ENCODE data around the gene MYH15.

Gene MYH15

DNA sequence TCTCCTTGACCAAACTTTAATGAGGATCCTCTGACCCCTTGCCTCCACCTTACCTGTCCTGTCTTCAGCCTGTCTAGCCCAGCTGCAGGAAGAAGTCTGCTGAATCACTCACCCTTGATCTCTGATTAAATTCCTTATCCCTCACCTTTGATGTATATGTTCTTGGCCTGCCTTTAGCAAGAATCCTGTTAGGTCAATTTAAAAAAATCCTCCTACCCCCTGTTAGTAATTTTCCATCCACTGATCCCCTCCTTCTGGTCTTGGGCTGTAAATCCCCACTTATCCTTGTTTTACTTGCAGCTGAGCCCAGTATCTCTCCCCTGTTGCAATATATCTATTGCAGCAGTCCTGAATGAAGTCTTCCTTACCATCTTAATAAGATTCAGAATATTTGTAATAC, 39.0 kb downstream of the MYH15 start:
- DNase-seq (ENCODE audit: low read depth): peak; percentile 51

GRCh38 chr3:108469126-108469525, 41.3 kb downstream of the MYH15 start:
- no peak for DNase-seq (ENCODE audit: low read depth)

GRCh38 chr3:108468577-108468976, 41.8 kb downstream of the MYH15 start:
- DNase-seq (ENCODE audit: low read depth): no peak

DNA sequence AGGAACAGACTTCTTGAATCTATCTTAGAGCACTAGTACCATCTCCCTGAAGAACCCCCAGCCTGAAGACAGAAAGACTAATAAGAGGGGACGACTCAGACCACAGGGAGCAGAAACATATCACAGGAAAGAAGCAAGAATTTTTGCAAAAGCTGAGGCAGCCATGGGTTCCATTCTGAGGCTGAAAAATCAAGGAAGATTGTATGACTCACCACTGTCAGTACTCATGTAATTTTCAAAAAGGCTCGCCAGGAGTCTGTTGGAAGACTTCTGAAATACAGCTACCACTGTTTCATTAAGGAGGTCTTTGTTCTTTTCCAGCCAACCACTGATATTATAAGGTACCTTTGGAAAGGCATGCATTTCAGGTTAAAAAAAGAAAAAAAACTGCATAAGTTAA, 47.5 kb downstream of the MYH15 start:
- DNase-seq (ENCODE audit: low read depth): no peak

- no peak for DNase-seq (ENCODE audit: low read depth)
These were observed 48.7 kb downstream of the MYH15 start for GRCh38 chr3:108461661-108462111.

GRCh38 chr3:108459225-108459624, 51.2 kb downstream of the MYH15 start:
- no peak for DNase-seq (ENCODE audit: low read depth)

DNA sequence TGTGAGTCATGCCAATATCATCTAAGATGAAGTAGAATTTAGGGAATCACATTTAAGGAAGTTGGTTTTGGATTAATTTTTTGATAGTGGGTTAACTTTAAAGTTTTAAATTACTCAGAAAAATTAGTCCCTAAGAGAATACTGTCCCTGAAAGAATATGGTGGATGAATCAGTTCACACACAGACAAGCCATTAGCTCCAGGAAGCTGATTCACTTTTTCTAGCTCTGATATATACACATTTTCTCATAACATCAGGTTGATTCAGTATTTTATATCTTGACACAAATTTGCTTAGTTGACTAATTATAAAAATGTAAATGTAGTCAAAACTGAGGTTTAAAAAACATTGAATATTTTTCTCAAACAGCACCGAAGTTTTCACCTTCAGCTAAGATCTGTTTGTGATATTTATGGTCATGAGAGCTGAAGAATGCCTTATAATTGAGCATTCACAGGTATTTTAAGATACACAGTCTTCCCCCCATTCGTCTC, 55.1 kb downstream of the MYH15 start:
- DNase-seq (ENCODE audit: low read depth): no peak

- DNase-seq (ENCODE audit: low read depth): no peak
These were observed 56.8 kb downstream of the MYH15 start for GRCh38 chr3:108453565-108453964.

DNA sequence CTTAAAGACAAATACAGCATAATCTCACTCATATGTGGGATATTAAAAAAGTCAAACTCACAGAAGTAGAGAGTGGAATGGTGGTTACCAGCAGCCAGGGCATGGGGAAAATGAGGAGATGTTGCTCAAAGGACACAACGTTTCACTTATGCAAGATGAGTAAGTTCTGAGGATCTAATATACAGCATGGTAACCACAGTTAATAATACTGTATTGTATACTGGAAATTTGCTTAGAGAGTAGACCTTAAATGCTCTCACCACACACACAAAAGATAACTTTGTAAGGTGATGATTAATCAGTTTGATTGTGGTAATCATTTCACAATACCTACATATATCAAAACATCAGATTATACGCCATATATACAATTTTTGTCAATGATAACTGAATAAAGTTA, 60.0 kb downstream of the MYH15 start:
- DNase-seq (ENCODE audit: low read depth): no peak

GRCh38 chr3:108448593-108448992, 61.8 kb downstream of the MYH15 start:
- DNase-seq (ENCODE audit: low read depth): no peak

DNA sequence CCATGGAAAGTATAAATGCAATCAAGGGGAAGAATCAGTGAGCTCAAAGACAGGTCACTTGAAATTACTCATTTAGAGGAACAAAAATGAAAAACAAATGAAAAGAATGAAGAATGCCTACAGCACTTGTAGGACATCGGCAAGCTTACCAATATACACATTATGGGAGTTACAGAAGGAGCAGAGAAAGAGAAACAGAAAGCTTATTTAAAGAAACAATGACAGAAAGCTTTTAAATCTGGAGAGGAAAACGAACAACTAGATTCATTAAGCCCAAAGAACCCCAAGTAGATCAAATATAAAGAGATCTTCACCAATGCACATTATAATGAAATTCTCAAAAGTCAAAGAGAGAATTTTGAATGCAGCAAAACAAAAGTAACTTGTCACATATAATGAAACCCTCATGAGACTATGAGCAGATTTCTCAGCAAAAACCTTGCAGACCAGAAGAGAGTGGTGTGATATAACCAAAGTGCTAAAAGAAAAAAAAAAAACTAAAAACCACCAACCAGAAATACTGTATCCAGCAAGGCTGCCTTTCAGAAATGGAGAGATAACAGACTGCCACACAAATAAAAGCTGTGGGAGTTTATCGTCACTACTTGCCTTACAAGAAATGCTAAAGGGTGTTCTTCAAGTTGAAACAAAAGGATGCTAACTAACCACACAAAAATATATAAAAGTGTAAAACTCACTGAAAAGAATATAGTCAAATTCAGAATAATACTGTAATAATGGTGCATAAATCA, 63.1 kb downstream of the MYH15 start:
- no peak for DNase-seq (ENCODE audit: low read depth)

DNA sequence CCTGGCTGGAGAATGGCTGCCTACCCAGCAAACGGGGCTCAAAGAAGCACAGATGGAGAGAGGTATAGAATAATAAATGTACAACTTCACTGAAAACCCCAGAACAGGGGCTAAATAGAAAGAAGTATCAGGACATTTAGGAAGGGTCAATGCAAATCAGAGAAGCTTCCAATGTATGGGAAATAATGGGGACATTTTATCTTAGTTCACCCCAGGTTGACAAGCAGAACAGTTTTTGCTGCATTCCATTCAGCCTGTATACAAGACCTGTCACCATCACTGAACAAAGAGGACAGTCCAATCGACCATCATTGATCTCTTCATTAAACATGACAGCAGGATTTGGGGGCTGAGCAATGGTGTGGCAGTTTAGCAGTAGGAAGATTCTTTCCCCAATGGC, 68.1 kb downstream of the MYH15 start:
- DNase-seq (ENCODE audit: low read depth): no peak

DNA sequence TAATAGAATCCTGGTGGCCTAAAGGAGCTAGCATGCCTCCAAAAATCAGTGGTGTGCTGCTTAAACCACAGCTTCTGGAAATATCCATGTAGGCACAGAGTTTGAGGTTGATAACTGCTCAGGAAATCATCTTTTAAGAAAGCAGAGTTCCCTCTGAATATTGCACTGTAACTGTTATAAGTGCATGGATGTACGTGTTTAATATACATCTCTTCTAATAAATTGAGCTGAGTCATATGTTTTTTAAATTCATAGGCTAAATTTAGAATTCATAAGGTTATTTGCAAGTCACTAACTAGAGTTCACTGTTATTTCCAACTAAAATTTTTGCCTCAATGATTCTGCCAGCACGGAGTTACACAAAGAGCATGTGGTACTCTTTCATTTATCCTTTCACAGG, 68.9 kb downstream of the MYH15 start:
- DNase-seq (ENCODE audit: low read depth): peak; percentile 9

- peak; percentile 63 for DNase-seq (ENCODE audit: low read depth)
These were observed 69.3 kb downstream of the MYH15 start for GRCh38 chr3:108441071-108441507.

- no peak for DNase-seq (ENCODE audit: low read depth)
These were observed 71.9 kb downstream of the MYH15 start for GRCh38 chr3:108438542-108438941.

DNA sequence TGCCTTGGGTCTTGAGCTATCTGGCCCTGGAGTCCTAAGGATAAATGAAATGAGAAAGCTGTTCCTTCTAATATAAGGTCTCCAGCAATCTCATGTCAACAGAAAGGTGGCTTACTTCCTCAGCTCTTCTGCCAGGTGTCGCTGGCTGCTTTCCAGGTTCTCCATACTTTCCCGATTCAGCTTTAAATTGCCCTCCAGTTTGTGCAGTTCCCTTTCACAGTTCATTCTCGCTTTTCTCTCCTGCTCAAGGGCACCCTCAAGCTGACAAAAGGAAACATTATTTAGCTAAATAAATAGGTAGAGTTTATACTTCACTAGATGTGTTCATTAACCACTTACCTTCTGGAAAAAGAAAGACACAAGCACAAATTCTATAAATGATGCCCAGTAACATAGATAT, 73.0 kb downstream of the MYH15 start:
- DNase-seq (ENCODE audit: low read depth): no peak

DNA sequence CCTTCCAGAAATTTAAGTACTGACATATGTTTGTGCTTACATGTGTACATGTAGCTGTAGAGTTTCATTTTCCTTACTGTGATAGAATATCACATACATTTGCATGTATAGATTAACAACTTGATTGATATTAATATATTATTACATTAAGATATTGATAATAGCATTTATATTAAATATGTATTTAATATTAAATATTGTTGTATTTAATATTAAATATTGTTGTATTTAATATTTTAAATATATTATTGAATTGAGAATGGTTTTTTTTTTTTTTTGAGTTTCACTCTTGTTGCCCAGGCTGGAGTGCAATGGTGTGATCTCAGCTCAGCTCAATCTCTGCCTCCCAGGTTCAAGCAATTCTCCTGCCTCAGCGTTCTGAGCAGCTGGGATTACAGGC, 76.5 kb downstream of the MYH15 start:
- no peak for DNase-seq (ENCODE audit: low read depth)

DNA sequence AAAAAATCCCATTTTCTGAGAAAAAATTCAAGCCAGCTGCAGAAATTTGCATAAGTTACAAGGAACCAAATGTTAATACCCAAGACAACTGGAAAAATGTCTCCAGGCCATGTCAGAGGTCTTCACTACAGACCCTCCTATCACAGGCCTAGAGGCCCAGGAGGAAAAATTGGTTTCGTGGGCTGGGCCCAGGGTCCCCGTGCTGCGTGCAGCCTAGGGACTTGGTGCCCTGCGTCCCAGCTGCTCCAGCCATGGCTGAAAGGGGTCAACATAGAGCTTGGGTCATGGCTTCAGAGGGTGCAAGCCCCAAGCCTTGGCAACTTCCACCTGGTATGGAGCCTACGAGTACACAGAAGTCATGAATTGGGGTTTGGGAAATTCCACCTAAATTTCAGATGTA, 78.0 kb downstream of the MYH15 start:
- no peak for DNase-seq (ENCODE audit: low read depth)

DNA sequence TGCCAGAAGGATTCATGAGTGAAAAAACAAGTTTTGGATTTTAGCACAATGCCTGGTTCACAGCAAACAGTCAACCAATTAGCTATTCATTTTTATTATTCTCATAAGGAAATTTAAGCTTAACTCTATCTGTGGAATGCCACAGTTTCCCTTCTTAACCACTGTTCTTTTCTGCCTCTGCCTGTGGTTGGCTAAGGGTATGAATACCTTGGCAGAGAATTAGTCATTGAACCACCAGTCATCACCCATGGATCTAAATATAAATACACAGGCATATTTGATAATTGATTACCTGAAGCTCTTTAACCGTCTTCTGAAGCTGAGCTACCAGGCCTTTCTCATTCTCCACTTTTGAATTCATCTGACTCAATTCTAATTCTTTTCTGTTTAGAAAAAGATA, 79.9 kb downstream of the MYH15 start:
- no peak for DNase-seq (ENCODE audit: low read depth)

GRCh38 chr3:108428586-108428985, 81.8 kb downstream of the MYH15 start:
- DNase-seq (ENCODE audit: low read depth): no peak

DNA sequence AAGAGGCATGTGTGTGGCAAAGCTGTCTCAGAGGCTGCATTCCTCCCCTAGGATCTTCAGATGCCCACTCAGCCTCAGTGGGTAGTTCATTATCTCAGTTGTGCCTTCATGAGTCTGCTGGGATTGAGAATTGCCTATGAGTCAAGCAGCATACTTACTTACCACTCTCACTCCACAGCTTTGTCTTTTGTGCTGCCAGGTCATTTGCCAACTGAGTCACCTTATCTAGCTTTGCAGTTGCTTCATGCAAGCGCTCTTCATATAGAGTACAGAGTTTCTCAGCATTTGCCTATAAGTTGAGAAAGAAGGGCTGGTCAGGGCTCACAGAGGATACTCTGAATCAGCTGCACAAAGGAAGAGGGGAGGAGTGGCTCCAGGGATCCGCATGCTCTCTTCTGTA, 89.5 kb downstream of the MYH15 start:
- DNase-seq (ENCODE audit: low read depth): peak; percentile 25

DNA sequence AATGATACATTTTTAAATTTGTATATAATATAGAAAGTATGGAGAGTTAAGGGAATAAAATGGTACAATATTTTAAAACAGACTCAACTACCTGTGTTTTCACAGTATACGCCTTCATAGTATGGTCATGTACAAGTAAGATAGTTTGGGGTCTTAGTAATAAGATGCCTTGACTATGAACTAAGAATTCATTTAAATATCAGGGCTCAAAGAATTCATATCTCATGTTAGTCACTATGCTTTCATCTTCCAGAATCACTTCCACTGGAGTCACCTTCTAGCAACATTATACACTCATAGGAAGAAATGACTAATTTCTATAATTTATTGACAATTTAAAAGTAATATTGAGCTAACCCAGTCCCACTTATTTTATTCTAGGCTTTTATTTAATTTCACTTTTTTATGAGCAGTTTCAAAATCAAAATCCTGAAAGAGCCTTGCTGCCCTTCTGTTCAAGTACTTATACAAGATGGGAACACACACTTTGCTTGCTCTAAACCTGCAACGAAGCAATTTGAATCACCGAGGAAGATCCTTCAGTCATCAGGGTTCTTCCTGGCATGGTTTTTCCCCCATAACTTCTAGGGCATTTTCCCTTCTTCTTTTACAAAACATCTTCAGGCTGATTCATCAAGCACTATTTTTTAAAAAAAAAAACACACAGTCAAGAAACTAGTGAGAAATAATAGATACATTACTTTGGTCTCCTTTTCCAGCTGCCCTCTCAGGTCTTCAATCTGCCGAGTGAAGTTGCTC, 94.1 kb downstream of the MYH15 start:
- no peak for DNase-seq (ENCODE audit: low read depth)

- no peak for DNase-seq (ENCODE audit: low read depth)
These were observed 94.7 kb downstream of the MYH15 start for GRCh38 chr3:108415661-108416060.

Data from fibroblast of gingiva (primary cell).